A549 (cell line): ENCODE results near the gene RNF6. TPM values are rescaled to one million over a fixed set of nuclear protein-coding genes. Genes with fewer than 3 reads are reported as not detected.

ENCODE experiments used
- ATAC-seq, 2 experiments: fragments of 200-7000 bp in 1 of 2; fragments of >200 bp in 1 of 2; cut with Nextera tagmentation in 1 of 2; cut with Tn5 transposase in 1 of 2; 3 replicates each; pipeline versions ENCODE4 v1.8.0 to v1.9.1; 2018 to 2020; ENCODE audit warnings: mild to moderate bottlenecking in 1 of 2, moderate library complexity in 1 of 2
- CTCF ChIA-PET: fragments of 300-600 bp; sonication (Branson Sonifier 250); formaldehyde crosslinking; extraction: SDS; loops from one replicate; lab custom pipeline; 2021; ENCODE audit warnings: antibody characterized with exemption, inconsistent platforms; lab: Yijun Ruan, JAX
- POLR2A ChIA-PET: fragments of 350-600 bp; formaldehyde crosslinking; extraction: SDS; loops from one replicate; lab custom pipeline; 2021; ENCODE audit warnings: antibody characterized with exemption, inconsistent platforms; lab: Yijun Ruan, JAX
- DNase-seq, 2 experiments: peaks; one replicate each; pipeline versions ENCODE4 v3.0.0 to v3.0.0-alpha.2; 2011 to 2016; ENCODE audit warnings: low read depth in 1 of 2, low spot score in 1 of 2
- FAIRE-seq: peaks from 2 replicates; lab custom pipeline; 2011; peaks lifted over from hg19 to GRCh38; lab: Jason Lieb, UNC
- H3K27ac ChIP-seq, 2 experiments: fragments of >200 bp; sonication (Bioruptor Twin); formaldehyde crosslinking; 3 replicates each; pipeline ENCODE4 v1.5.1; 2016 to 2017
- H3K4me1 ChIP-seq: fragments of >200 bp; sonication (Bioruptor Twin); formaldehyde crosslinking; 3 replicates; pipeline ENCODE4 v1.6.1; 2016
- H3K4me2 ChIP-seq: fragments of >200 bp; sonication (Bioruptor Twin); formaldehyde crosslinking; 3 replicates; pipeline ENCODE4 v1.6.1; 2016
- H3K4me3 ChIP-seq: fragments of >200 bp; sonication (Bioruptor Twin); formaldehyde crosslinking; 3 replicates; pipeline ENCODE4 v1.5.1; 2016
- H3K9me3 ChIP-seq: fragments of >200 bp; sonication (Bioruptor Twin); formaldehyde crosslinking; 3 replicates; pipeline ENCODE4 v1.6.1; 2016
- BCL3 ChIP-seq: fragments of >200 bp; sonication (Bioruptor Twin); formaldehyde crosslinking; IDR thresholded peaks from 3 replicates; pipeline ENCODE4 v1.6.1; 2016
- CBX2 ChIP-seq: fragments of 200-600 bp; sonication (generic); IDR thresholded peaks from 2 replicates; pipeline ENCODE4 v1.6.1; 2016; ENCODE audit warnings: low read depth, mild to moderate bottlenecking, borderline replicate concordance
- CBX8 ChIP-seq: fragments of 200-600 bp; sonication (generic); IDR thresholded peaks from 2 replicates; pipeline ENCODE4 v1.6.1; 2016
- CHD2 ChIP-seq: fragments of 150-350 bp; IDR thresholded peaks from 2 replicates; pipeline ENCODE4 v1.6.1; 2014; ENCODE audit warnings: low read length; ENCODE audit not compliant: partially characterized antibody
- CHD4 ChIP-seq: fragments of 200-600 bp; sonication (generic); IDR thresholded peaks from 2 replicates; pipeline ENCODE4 v1.6.1; 2016; ENCODE audit warnings: antibody characterized with exemption, mild to moderate bottlenecking, borderline replicate concordance
- ESRRA ChIP-seq: fragments of 150-350 bp; IDR thresholded peaks from 2 replicates; pipeline ENCODE4 v1.6.1; 2014; ENCODE audit warnings: mild to moderate bottlenecking, low read length, borderline replicate concordance
- HOXA7 ChIP-seq: fragments of 250-450 bp; sonication (Bioruptor Pico); IDR thresholded peaks from 2 replicates; pipeline ENCODE4 v1.5.0; 2020; ENCODE audit warnings: mild to moderate bottlenecking, moderate library complexity
- JUNB ChIP-seq: fragments of >200 bp; sonication (Bioruptor Twin); formaldehyde crosslinking; IDR thresholded peaks from 2 replicates; pipeline ENCODE4 v1.6.1; 2016
- MAZ ChIP-seq: fragments of 150-350 bp; IDR thresholded peaks from 2 replicates; pipeline ENCODE4 v1.6.1; 2014; ENCODE audit warnings: antibody characterized with exemption, low read depth, low read length, borderline replicate concordance
- POLR2A ChIP-seq: IDR thresholded peaks from 2 replicates; pipeline ENCODE4 v1.6.1; 2012; ENCODE audit warnings: mild to moderate bottlenecking, low read length
- RAD21 ChIP-seq, 2 experiments: fragments of >200 bp in 1 of 2; sonication (Bioruptor Twin) in 1 of 2; formaldehyde crosslinking in 1 of 2; IDR thresholded peaks in 1 of 2; conservative IDR thresholded peaks in 1 of 2; 2 replicates in 1 of 2; 3 replicates in 1 of 2; pipeline ENCODE4 v1.6.1; 2012 to 2018; ENCODE audit warnings: inconsistent platforms in 1 of 2
- SMC3 ChIP-seq: fragments of >200 bp; sonication (Bioruptor Twin); formaldehyde crosslinking; IDR thresholded peaks from 3 replicates; pipeline ENCODE4 v1.6.1; 2018; ENCODE audit warnings: inconsistent platforms
- SREBF2 ChIP-seq: fragments of 450-650 bp; IDR thresholded peaks from 2 replicates; pipeline ENCODE4 v1.6.1; 2014; ENCODE audit warnings: mild to moderate bottlenecking, moderate library complexity
- TFCP2L1 ChIP-seq: fragments of 250-450 bp; sonication (Bioruptor Pico); IDR thresholded peaks from 2 replicates; pipeline ENCODE4 v1.5.0; 2021; ENCODE audit warnings: mild to moderate bottlenecking
- ZFP36 ChIP-seq: fragments of 450-650 bp; IDR thresholded peaks from 2 replicates; pipeline ENCODE4 v1.6.1; 2014; ENCODE audit warnings: borderline replicate concordance; ENCODE audit not compliant: partially characterized antibody
- ZSCAN20 ChIP-seq: fragments of 250-450 bp; sonication (Bioruptor Pico); IDR thresholded peaks from 2 replicates; pipeline ENCODE4 v1.8.0; 2022; ENCODE audit warnings: mild to moderate bottlenecking, moderate library complexity
- WGBS: methylation state at CpG from one replicate; pipeline ENCODE4 v1.1.6; 2017; ENCODE audit errors: missing lambda C conversion rate; 5-methylcytosine and 5-hydroxymethylcytosine counted together
- polyA plus RNA-seq, 4 experiments: library from polyadenylated mRNA; depleted of rRNA in 3 of 4; stranded (reverse); fragments of >200 nt; fragmentation: RNase III in 1 of 4; extraction: RNeasy Plus Mini Kit Qiagen cat#74134 plus additional on column Dnase treatment in 1 of 4; gene quantifications; 2 replicates in 3 of 4; 3 replicates in 1 of 4; pipeline ENCODE4 v1.2.3, GENCODE V29; 2011 to 2017
- TF ChIP-seq, protein P1 (sequence below): fragments of >200 bp; sonication (Bioruptor Twin); formaldehyde crosslinking; IDR thresholded peaks from 3 replicates; pipeline ENCODE4 v1.5.1; 2016
- TF ChIP-seq, protein P2 (sequence below): fragments of 150-350 bp; IDR thresholded peaks from 2 replicates; pipeline ENCODE4 v1.6.1; 2014; ENCODE audit warnings: low read depth, mild to moderate bottlenecking, low read length

Gene RNF6
- polyA plus RNA-seq, 2 of the 4 experiments (the other 2 are of a cell fraction): 33.7 to 55.3 TPM

GRCh38 chr13:26184791-26185250 is 37.3 kb downstream of the RNF6 start:
- TF ChIP-seq, protein P1, sequence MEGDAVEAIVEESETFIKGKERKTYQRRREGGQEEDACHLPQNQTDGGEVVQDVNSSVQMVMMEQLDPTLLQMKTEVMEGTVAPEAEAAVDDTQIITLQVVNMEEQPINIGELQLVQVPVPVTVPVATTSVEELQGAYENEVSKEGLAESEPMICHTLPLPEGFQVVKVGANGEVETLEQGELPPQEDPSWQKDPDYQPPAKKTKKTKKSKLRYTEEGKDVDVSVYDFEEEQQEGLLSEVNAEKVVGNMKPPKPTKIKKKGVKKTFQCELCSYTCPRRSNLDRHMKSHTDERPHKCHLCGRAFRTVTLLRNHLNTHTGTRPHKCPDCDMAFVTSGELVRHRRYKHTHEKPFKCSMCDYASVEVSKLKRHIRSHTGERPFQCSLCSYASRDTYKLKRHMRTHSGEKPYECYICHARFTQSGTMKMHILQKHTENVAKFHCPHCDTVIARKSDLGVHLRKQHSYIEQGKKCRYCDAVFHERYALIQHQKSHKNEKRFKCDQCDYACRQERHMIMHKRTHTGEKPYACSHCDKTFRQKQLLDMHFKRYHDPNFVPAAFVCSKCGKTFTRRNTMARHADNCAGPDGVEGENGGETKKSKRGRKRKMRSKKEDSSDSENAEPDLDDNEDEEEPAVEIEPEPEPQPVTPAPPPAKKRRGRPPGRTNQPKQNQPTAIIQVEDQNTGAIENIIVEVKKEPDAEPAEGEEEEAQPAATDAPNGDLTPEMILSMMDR: peak; percentile 79
- TF ChIP-seq CHD2 (no peak), RAD21 (conservative IDR thresholded peaks at IDR 0.05 in 1 of 2, IDR thresholded peaks at IDR 0.05 in 1 of 2) (peak; percentile 74 to 84), POLR2A (no peak), SMC3 (peak; percentile 58)
- no peak for FAIRE-seq

GRCh38 chr13:26183416-26183815 is 38.7 kb downstream of the RNF6 start:
- ATAC-seq (no peak), FAIRE-seq (no peak), DNase-seq (no peak)
- Histone ChIP-seq H3K9me3 (no peaks in the 10 kb centered on the region), H3K27ac (no peak overlapping the region), H3K4me2 (no peak overlapping the region), H3K4me1 (no peaks in the 10 kb centered on the region), H3K4me3 (no peak overlapping the region)
- TF ChIP-seq SREBF2 (no peak), TFCP2L1 (no peak)
- ChIA-PET CTCF (interaction anchor here (1.0 to 1.9 kb wide), 2 partner anchors 315 to 516 kb away, joined by 3 to 13 read pairs; no protein-coding TSS in a partner anchor), POLR2A (no interaction called here)
- WGBS: 61% methylated on average over 2 of the region's 2 CpGs

More at GRCh38 chr13:26184791-26185250, 37.3 kb downstream of the RNF6 start:
- WGBS: 35% methylated on average over 8 of the region's 8 CpGs
- Histone ChIP-seq H3K9me3 (no peaks in the 10 kb centered on the region), H3K4me2 (no peak overlapping the region), H3K4me1 (no peaks in the 10 kb centered on the region), H3K27ac (no peak overlapping the region), H3K4me3 (no peak overlapping the region)
- POLR2A ChIA-PET: interaction anchor here (0.9 to 1.2 kb wide), 2 partner anchors 312 to 514 kb away, joined by 3 to 4 read pairs; no protein-coding TSS in a partner anchor
- DNase-seq (peak; percentile 21 to 68), ATAC-seq (peak; percentile 66 to 67; a peak in 3 of 6 replicates)
- CTCF ChIA-PET: interaction anchor here (0.6 to 3.2 kb wide), 22 partner anchors 8 to 745 kb away, joined by 3 to 54 read pairs (median 3); no protein-coding TSS in a partner anchor

DNA sequence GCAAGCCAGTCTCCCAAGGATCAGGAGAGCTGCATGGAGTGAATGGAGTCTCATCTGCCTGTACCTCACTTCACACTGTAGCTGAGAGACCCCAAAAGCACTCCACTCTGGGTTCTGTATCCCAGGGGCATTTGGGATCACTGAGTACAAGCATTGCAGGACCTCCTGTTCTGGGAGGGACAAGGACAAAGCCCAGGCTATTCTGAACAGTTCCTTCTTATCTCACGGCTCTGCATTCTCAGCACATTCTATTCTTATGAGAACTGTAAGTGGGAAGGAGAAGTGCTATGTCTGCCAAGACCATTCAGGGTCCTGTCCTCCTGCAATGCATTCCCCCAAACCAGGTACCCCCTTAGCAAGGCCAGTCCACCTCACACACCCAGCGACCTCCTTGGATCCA is 42.8 kb downstream of the RNF6 start:
- POLR2A ChIA-PET: no interaction called here
- Histone ChIP-seq H3K4me1 (no peaks in the 10 kb centered on the region), H3K4me3 (no peak overlapping the region), H3K4me2 (no peak overlapping the region), H3K27ac (no peak overlapping the region), H3K9me3 (no peaks in the 10 kb centered on the region)
- no peak for ATAC-seq
- 41% methylated on average over 2 of the region's 2 CpGs for WGBS
- CTCF ChIA-PET: no interaction called here
- TF ChIP-seq ZFP36: no peak
- FAIRE-seq: no peak
- DNase-seq: no peak

- Histone ChIP-seq H3K4me2 (no peak overlapping the region), H3K27ac (no peak overlapping the region), H3K4me1 (no peaks in the 10 kb centered on the region), H3K9me3 (no peaks in the 10 kb centered on the region), H3K4me3 (no peak overlapping the region)
- no peak for ATAC-seq
- TF ChIP-seq ZSCAN20 (CRISPR knock-in tag): no peak
- no peak for TF ChIP-seq MAZ
- no peak for TF ChIP-seq ESRRA
- no peak for TF ChIP-seq CBX2
- no peak for TF ChIP-seq JUNB
- TF ChIP-seq CHD4: no peak
- TF ChIP-seq CBX8: no peak
- TF ChIP-seq BCL3: no peak
- TF ChIP-seq, protein P2, sequence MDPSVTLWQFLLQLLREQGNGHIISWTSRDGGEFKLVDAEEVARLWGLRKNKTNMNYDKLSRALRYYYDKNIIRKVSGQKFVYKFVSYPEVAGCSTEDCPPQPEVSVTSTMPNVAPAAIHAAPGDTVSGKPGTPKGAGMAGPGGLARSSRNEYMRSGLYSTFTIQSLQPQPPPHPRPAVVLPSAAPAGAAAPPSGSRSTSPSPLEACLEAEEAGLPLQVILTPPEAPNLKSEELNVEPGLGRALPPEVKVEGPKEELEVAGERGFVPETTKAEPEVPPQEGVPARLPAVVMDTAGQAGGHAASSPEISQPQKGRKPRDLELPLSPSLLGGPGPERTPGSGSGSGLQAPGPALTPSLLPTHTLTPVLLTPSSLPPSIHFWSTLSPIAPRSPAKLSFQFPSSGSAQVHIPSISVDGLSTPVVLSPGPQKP: no peak
- no peak for TF ChIP-seq HOXA7 (CRISPR knock-in tag)
- no peak for DNase-seq
- POLR2A ChIA-PET: no interaction called here
- no peak for FAIRE-seq
- 49% methylated on average over 3 of the region's 3 CpGs for WGBS
- CTCF ChIA-PET: no interaction called here
These were observed 53.3 kb downstream of the RNF6 start for GRCh38 chr13:26168835-26169234.
